DMS79 (cell line): ENCODE data around the gene EIF2S3.
"Not testable (repeated sequence)": the region's sequence is repeated elsewhere in the genome, so short reads cannot be mapped to it uniquely, and the experiment has no call there.

Experiments used
- DNase-seq: peaks from one replicate; lab custom pipeline; 2025; lab: John Stamatoyannopoulos, UW

Gene EIF2S3

DNA sequence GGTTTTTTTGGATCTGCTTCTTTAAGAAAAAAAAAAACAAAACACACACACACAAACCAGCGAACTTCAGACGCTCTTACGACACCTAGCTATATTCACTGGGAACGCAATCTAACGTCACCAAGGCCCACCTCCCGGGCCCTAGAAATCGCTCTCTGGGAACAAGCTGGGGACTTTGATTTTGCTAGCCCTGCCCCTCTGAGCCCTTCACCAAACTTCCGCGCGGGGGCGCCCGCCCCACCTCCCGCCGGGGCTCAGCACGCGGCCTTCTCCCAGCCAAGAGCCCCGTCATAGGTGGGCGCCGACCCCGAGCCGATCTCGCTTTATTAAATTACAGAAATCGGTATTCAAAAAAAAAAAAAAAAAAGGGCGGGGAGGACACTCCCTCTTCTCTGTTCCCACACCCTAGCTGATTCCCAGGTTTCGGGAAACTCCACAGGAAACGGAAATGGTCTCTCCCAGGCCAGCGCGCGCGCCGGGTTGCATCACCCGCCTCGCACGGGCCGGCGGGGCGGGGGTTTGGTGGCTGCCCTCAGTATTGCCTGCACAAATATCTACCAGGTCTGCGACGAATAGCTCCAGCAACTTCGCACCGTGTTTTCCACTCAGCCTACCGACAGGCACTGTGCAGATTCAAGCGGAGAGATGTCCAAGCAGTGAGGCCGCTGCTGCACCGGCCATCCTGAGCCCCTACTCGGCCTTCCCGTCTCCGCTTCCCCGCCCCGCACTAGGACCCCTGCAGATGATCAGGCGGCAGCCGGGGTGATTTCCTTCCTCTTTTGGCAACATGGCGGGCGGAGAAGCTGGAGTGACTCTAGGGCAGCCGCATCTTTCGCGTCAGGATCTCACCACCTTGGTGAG, at the start of gene EIF2S3:
Gene EIF2S3, plus strand, starts transcription at position 775 of the 861 bp plus-strand sequence. Its CDS starts 13 bp downstream, at position 788.
- DNase-seq = peak; percentile 64

DNA sequence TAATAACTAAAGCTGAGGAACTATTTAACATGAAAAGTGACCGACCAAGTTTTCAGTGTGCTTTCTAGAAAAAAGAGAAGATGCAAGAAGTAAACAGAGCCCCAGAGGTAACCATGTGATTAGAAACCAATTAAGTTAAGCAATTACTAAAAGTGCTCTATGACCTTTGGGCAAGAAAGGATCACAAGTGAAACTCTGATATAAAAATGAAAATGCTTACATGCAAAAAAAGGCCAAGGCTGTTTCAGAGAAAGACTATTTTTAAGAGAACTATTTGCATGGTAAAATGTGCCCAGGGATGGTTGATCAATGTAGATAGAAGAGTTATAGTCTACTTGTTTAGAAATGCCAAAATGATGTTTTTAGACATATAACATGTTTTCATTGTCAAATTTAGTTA, 49.7 kb upstream of the EIF2S3 start:
- DNase-seq = no peak

- no peak for DNase-seq
Observed at GRCh38 chrX:24005867-24006266, 48.9 kb upstream of the EIF2S3 start.

- DNase-seq = no peak
Observed at GRCh38 chrX:24012266-24012665, 42.5 kb upstream of the EIF2S3 start.

GRCh38 chrX:24014388-24015018, 40.3 kb upstream of the EIF2S3 start:
- no peak for DNase-seq

- DNase-seq = no peak
Observed at GRCh38 chrX:24017674-24018073, 37.1 kb upstream of the EIF2S3 start.

- DNase-seq = no peak
Observed at GRCh38 chrX:24018809-24019208, 35.9 kb upstream of the EIF2S3 start.

GRCh38 chrX:24019448-24019847, 35.3 kb upstream of the EIF2S3 start:
- DNase-seq = no peak

- no peak for DNase-seq
Observed at GRCh38 chrX:24020306-24020876, 34.4 kb upstream of the EIF2S3 start.

DNA sequence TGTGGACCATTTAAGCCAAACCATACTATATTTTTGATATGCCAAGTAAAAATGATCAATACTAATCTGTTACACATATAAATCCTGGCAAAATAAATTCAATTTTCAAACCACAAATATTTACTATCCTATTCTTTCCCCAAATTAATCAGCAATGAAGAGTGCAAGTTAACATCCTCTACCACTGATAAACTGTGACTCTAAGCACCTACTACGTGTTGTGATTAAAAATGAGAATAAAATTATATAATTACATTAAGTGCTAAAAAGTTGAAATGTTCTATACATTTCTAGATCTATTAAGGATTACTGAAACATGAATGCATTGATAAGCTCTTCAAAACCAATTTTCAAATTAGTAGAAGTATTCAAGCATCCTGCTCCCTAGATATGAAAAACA, 31.2 kb upstream of the EIF2S3 start:
- no peak for DNase-seq

DNA sequence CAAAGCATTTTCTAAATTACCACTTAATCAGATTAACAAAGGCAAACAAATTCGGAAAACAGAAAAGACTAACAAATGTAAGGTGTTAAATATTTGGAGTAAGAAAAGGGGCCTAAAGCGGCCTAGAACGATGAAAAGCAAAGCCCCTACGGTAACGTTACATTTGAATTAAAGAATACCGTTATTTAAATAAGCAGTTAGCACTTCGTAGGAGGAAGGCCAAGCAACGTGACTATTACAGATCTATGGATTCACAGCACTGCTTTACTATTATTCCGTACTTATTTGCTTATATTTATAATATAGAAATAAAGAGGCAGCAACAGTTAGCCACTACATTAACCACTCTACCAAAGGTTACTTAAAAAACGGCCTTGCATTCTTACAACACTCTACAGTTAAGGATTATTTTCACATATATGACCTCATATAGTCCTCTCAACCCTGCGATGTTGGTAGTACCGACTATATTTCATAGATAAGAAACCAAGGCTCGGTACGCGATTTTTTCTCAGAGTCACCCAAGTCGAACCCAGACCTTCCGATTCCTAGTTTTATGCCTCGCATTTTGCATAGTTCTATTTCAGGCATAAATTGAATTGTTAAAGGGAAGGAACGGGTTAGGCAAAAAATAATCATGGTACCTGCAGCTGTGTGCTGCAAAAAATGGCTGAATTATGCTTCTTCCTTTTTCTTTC, 30.6 kb upstream of the EIF2S3 start:
- DNase-seq = no peak

- peak; percentile 48 for DNase-seq
Observed at GRCh38 chrX:24024819-24025740, 29.7 kb upstream of the EIF2S3 start.

- no peak for DNase-seq
Observed at GRCh38 chrX:24025741-24026403, 28.9 kb upstream of the EIF2S3 start.

DNA sequence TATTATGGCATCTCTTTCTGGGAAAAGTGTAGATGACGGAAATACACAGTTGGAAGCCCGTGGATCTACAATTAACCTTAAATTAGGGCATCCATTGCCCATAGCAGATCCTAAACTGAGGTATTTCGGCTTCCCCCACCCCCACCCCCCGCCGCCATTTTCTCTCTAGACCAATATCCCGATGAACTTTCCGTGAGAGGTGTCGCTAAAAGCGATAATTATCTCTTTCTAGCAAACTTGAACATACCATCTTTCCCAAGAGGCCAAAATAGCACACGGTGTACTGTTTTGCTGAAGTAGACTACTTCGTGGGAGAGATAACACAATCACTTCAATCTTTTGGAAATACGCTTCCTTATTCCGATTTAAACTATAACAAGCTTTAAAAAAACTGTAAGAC, 28.3 kb upstream of the EIF2S3 start:
- DNase-seq = no peak

- DNase-seq = no peak
Observed at GRCh38 chrX:24027086-24027485, 27.7 kb upstream of the EIF2S3 start, which contains the start of gene KLHL15. Gene KLHL15, minus strand, starts transcription at chrX:24027186. Its CDS starts 20,493 bp downstream, at chrX:24006693.

GRCh38 chrX:24027985-24028384, 26.8 kb upstream of the EIF2S3 start:
- no peak for DNase-seq

DNA sequence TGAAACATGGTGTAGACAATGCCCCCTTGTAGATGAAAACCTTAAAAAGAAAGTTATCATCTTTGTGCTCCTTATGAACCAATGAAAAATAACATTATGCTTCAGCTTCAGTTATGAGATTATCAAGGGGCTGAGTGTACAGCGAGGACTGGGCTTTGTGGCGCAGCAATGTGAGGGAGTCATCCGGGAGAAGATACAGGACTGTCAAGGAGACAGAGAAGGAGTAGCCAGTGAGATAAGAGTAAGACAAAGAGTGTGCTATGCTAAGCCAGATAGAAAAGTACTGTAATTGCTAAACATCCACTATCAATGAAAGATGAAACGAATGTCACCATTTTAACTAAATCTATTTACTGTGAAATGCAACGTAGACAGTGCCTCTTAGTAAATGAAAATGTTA, 24.2 kb upstream of the EIF2S3 start:
- DNase-seq = no peak

- no peak for DNase-seq
Observed at GRCh38 chrX:24034485-24034884, 20.3 kb upstream of the EIF2S3 start.

GRCh38 chrX:24037729-24038128, 17.0 kb upstream of the EIF2S3 start:
- DNase-seq = no peak

DNA sequence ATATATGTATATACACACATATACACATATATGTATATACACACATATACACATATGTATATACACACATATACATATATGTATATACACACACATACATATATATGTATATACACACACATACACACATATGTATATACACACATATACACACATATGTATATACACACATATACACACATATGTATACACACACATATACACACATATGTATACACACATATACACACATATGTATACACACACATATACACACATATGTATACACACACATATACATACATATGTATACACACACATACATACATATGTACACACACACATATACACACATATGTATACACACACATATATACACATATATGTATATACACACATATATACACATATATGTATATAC, 8.7 kb upstream of the EIF2S3 start:
- DNase-seq = not testable (repeated sequence)

DNA sequence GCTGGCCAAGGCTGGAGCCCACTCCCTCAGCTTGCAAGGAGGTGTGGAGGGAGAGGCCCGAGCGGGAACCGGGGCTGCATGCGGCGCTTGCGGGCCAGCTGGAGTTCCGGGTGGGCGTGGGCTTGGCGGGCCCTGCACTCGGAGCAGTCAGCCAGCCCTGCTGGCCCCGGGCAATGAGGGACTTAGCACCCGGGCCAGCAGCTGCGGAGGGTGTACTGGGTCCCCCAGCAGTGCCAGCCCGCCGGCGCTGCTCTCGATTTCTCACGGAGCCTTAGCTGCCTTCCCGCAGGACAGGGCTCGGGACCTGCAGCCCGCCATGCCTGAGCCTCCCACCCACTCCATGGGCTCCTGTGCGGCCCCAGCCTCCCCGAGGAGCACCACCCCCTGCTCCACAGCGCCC, 5.1 kb upstream of the EIF2S3 start:
- DNase-seq = not testable (repeated sequence)
